Measurements from ENCODE around the gene SHQ1. TPM values are rescaled to one million over a fixed set of nuclear protein-coding genes. Genes with fewer than 3 reads are reported as not detected.

The SHQ1 gene
- total RNA-seq, 2 experiments from 2014 or later, result 22.2 to 22.8 TPM

Other genes starting within 250 kb of the SHQ1 start
- gene GXYLT2, start 39.6 kb upstream of the SHQ1 start, total RNA-seq, result not detected
- gene PPP4R2, start 148.4 kb upstream of the SHQ1 start, total RNA-seq, result 10 to 100 TPM; 66.3 to 72.0 TPM
- 1 to 10 TPM; 6.2 to 6.3 TPM for gene EBLN2, start 213.2 kb upstream of the SHQ1 start, total RNA-seq